ENCODE results near the gene PLVAP. TPM values are rescaled to one million over a fixed set of nuclear protein-coding genes. Genes with fewer than 3 reads are reported as not detected.
A peak's percentile ranks its signal among the peaks of the same experiment; 100 is the strongest.

PLVAP gene
- total and polyA plus RNA-seq, 9 of the 15 experiments (the other 6 are each of a cell fraction or from before 2014, with no cell fraction given), result 0.09 to 0.84 (median 0.51) TPM; not detected in 4

DNA sequence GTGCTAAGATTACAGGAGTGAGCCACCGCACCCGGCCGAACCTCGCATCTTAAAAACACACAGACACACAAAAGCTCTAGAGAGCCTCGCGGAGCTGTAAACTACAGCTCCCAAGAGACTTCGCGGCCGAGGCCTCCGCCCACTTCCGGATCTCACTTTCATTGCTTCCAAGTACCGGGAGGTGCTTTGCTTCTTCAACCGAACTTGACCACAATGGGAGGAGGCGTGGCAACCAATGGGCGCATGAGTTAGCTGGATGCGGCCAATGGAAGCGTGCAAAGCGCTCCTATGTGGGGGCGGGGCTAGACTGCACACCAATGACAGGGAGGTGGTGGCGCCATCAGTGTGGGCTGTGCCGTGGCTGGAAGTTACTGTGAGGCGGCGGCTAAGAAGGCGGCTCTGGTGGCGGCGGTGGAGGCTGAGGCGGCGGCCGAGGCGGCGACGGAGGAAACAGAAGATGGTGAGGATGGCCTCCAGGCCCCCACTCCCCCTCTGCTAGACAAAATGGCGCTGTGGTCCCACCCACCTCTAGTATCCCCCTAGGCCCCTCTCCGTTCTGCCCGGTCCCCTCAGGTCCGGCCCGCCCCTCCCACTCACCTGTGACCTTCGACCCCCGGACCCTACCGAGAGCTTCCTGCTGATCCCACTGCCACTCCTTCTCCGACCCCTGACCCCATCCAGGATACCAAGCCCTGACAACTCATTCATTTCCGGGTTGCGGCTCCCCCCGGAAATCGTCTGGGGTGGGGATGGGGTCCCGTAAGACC lies 67.8 kb downstream of the PLVAP start, which contains the start of gene DDA1 (continued):
- TF ChIP-seq FOXK2 (conservative IDR thresholded peaks at IDR 0.05 in 1 of 2, IDR thresholded peaks at IDR 0.05 in 1 of 2; ENCODE audit: low read depth in 2 of 2) (peak; percentile 36; a peak in 2 of 4 replicates), SNAPC5 (CRISPR knock-in tag; IDR thresholded peaks at IDR 0.05) (no peak), NR2C2 (CRISPR knock-in tag; IDR thresholded peaks at IDR 0.05) (peak; percentile 95), NR2C2 (tag; IDR thresholded peaks at IDR 0.05) (peak; percentile 100), ZNF699 (CRISPR knock-in tag; IDR thresholded peaks at IDR 0.05; ENCODE audit: insufficient replicate concordance) (no peak), MED1 (CRISPR knock-in tag; IDR thresholded peaks at IDR 0.05; ENCODE audit: borderline replicate concordance) (no peak), JUN (IDR thresholded peaks at IDR 0.05; ENCODE audit: borderline replicate concordance, low read depth, low read length) (no peak), JUN (CRISPR knock-in tag; IDR thresholded peaks at IDR 0.05; ENCODE audit: borderline replicate concordance) (no peak), SMAD1 (IDR thresholded peaks at IDR 0.05; ENCODE audit: low read depth, low read length, partially characterized antibody) (no peak), GATAD2B (IDR thresholded peaks at IDR 0.05; ENCODE audit: borderline replicate concordance) (no peak), ZNF408 (CRISPR knock-in tag; IDR thresholded peaks at IDR 0.05; ENCODE audit: low read depth) (no peak), HMG20A (CRISPR knock-in tag; conservative IDR thresholded peaks at IDR 0.05) (no peak), ATF1 (CRISPR knock-in tag; IDR thresholded peaks at IDR 0.05) (no peak), ATF1 (tag; IDR thresholded peaks at IDR 0.05) (peak; percentile 79), SAFB (IDR thresholded peaks at IDR 0.05; ENCODE audit: borderline replicate concordance, low read depth, low read length) (no peak), NR2C1 (IDR thresholded peaks at IDR 0.05) (peak; percentile 99), NR2C1 (tag; IDR thresholded peaks at IDR 0.05) (peak; percentile 99), RBBP5 (IDR thresholded peaks at IDR 0.05; ENCODE audit: borderline replicate concordance, insufficient read depth, low read length, poor library complexity, severe bottlenecking) (no peak), POLR3G (IDR thresholded peaks at IDR 0.05; ENCODE audit: extremely low read depth, insufficient read length, insufficient replicate concordance) (no peak), ZNF12 (CRISPR knock-in tag; IDR thresholded peaks at IDR 0.05) (no peak), NR0B1 (IDR thresholded peaks at IDR 0.05; ENCODE audit: partially characterized antibody) (no peak), SOX6 (IDR thresholded peaks at IDR 0.05) (no peak), FOSL1 (tag; conservative IDR thresholded peaks at IDR 0.05) (no peak), ZNF740 (CRISPR knock-in tag; IDR thresholded peaks at IDR 0.05) (no peak), ZNF740 (tag; IDR thresholded peaks at IDR 0.05) (no peak), PURB (CRISPR knock-in tag; IDR thresholded peaks at IDR 0.05; ENCODE audit: low read depth) (no peak), HLTF (IDR thresholded peaks at IDR 0.05) (no peak)

Data from K562 (cell line).